IMR-90 (cell line): ENCODE measurements around the gene ZNF471. TPM values are rescaled to one million over a fixed set of nuclear protein-coding genes. Genes with fewer than 3 reads are reported as not detected.

Experiments
- ATAC-seq: fragments of 200-7000 bp; cut with Tn5 transposase; 2 replicates; pipeline ENCODE4 v1.9.1; 2020; ENCODE audit warnings: low read depth, mild to moderate bottlenecking, moderate library complexity
- BruUV-seq: library from RNA; stranded (reverse); fragments of 400-500 nt; replicated peaks from 2 replicates; lab custom pipeline; 2021; lab: Mats Ljungman, UMichigan
- CTCF ChIA-PET: fragments of 300-600 bp; formaldehyde crosslinking; extraction: SDS; loops from one replicate; lab custom pipeline; 2021; ENCODE audit warnings: antibody characterized with exemption; lab: Yijun Ruan, JAX
- POLR2A ChIA-PET: fragments of 300-600 bp; sonication (Branson Sonifier 250); formaldehyde crosslinking; loops from one replicate; lab custom pipeline; 2022; ENCODE audit warnings: antibody characterized with exemption; ENCODE audit not compliant: unreplicated experiment; lab: Charles Lee
- DNase-seq: peaks from one replicate; pipeline ENCODE4 v3.0.0; 2013
- H2AFZ ChIP-seq: replicated peaks from 2 replicates; pipeline ENCODE3; 2013; ENCODE audit warnings: low read length, mild to moderate bottlenecking; ENCODE audit not compliant: poor library complexity
- H2AK5ac ChIP-seq: 2 replicates; pipeline ENCODE4 v1.6.1; 2013; ENCODE audit warnings: low read depth, low read length, inconsistent platforms
- H2AK9ac ChIP-seq: replicated peaks from 2 replicates; pipeline ENCODE3; 2013; ENCODE audit warnings: mild to moderate bottlenecking, low read depth, low read length, moderate library complexity; ENCODE audit not compliant: poor library complexity
- H2BK120ac ChIP-seq: 2 replicates; pipeline ENCODE4 v1.6.1; 2013; ENCODE audit warnings: low read depth, low read length, inconsistent platforms
- H2BK15ac ChIP-seq: 3 replicates; pipeline ENCODE4 v1.6.1; 2013; ENCODE audit warnings: low read depth, low read length, inconsistent platforms
- H2BK20ac ChIP-seq: 2 replicates; pipeline ENCODE4 v1.6.1; 2013; ENCODE audit warnings: low read depth, mild to moderate bottlenecking, inconsistent platforms, low read length, moderate library complexity
- H2BK5ac ChIP-seq: 2 replicates; pipeline ENCODE4 v1.6.1; 2013; ENCODE audit warnings: mild to moderate bottlenecking, low read depth, low read length, inconsistent platforms; ENCODE audit not compliant: poor library complexity, severe bottlenecking
- H3K14ac ChIP-seq: replicated peaks from 2 replicates; pipeline ENCODE4 v1.6.1; 2013; ENCODE audit warnings: low read depth, low read length, inconsistent platforms
- H3K18ac ChIP-seq: 2 replicates; pipeline ENCODE4 v1.6.1; 2013; ENCODE audit warnings: low read depth, low read length, control low read depth
- H3K23ac ChIP-seq: 2 replicates; pipeline ENCODE4 v1.6.1; 2013; ENCODE audit warnings: low read depth, low read length, inconsistent platforms
- H3K27ac ChIP-seq: 2 replicates; pipeline ENCODE4 v1.5.1; 2013; ENCODE audit warnings: mild to moderate bottlenecking, control low read depth, low read length; ENCODE audit not compliant: insufficient read depth
- H3K27me3 ChIP-seq: 2 replicates; pipeline ENCODE4 v1.6.1; 2013; ENCODE audit warnings: low read length; ENCODE audit not compliant: control insufficient read depth, insufficient read depth
- H3K36me3 ChIP-seq: 2 replicates; pipeline ENCODE4 v1.6.1; 2013; ENCODE audit warnings: low read length, mixed read lengths; ENCODE audit not compliant: control insufficient read depth, insufficient read depth
- H3K4ac ChIP-seq: 2 replicates; pipeline ENCODE4 v1.6.1; 2013; ENCODE audit warnings: low read depth, low read length, inconsistent platforms
- H3K4me1 ChIP-seq: 2 replicates; pipeline ENCODE4 v1.6.1; 2013; ENCODE audit warnings: low read length, mixed read lengths; ENCODE audit not compliant: control insufficient read depth, insufficient read depth
- H3K4me2 ChIP-seq: 2 replicates; pipeline ENCODE4 v1.6.1; 2013; ENCODE audit warnings: low read depth, mild to moderate bottlenecking, control low read depth, low read length, moderate library complexity
- H3K4me3 ChIP-seq: 2 replicates; pipeline ENCODE4 v1.5.1; 2013; ENCODE audit warnings: low read depth, mild to moderate bottlenecking, control low read depth, low read length, moderate library complexity; ENCODE audit not compliant: insufficient read depth
- H3K56ac ChIP-seq: 2 replicates; pipeline ENCODE4 v1.6.1; 2013; ENCODE audit warnings: low read length, inconsistent platforms; ENCODE audit not compliant: insufficient read depth; ENCODE audit errors: extremely low read depth
- H3K79me1 ChIP-seq, 2 experiments: 2 replicates each; pipeline ENCODE4 v1.6.1; 2013; ENCODE audit warnings: low read length in 2 of 2, inconsistent platforms in 1 of 2, low read depth in 1 of 2
- H3K9ac ChIP-seq: 2 replicates; pipeline ENCODE4 v1.6.1; 2013; ENCODE audit warnings: low read depth, low read length, control low read depth
- H3K9me1 ChIP-seq: 2 replicates; pipeline ENCODE4 v1.6.1; 2013; ENCODE audit warnings: low read length, inconsistent platforms; ENCODE audit not compliant: insufficient read depth
- H3K9me3 ChIP-seq: 2 replicates; pipeline ENCODE4 v1.6.1; 2013; ENCODE audit warnings: low read length; ENCODE audit not compliant: control insufficient read depth, insufficient read depth
- H4K20me1 ChIP-seq: 2 replicates; pipeline ENCODE4 v1.6.1; 2013; ENCODE audit warnings: low read length, inconsistent platforms; ENCODE audit not compliant: insufficient read depth
- H4K5ac ChIP-seq: 2 replicates; pipeline ENCODE4 v1.6.1; 2013; ENCODE audit warnings: mild to moderate bottlenecking, low read depth, low read length, control low read depth
- H4K8ac ChIP-seq, 2 experiments: 2 replicates each; pipeline ENCODE4 v1.6.1; 2013; ENCODE audit warnings: low read depth in 2 of 2, low read length in 2 of 2, control low read depth in 1 of 2, inconsistent platforms in 1 of 2
- H4K91ac ChIP-seq: 2 replicates; pipeline ENCODE4 v1.6.1; 2013; ENCODE audit warnings: low read depth, low read length, inconsistent platforms; ENCODE audit not compliant: insufficient read depth
- BHLHE40 ChIP-seq: fragments of 150-350 bp; IDR thresholded peaks from 2 replicates; pipeline ENCODE4 v1.6.1; 2016; ENCODE audit warnings: mild to moderate bottlenecking, low read depth, low read length
- CEBPB ChIP-seq: IDR thresholded peaks from 2 replicates; pipeline ENCODE4 v1.6.1; 2012; ENCODE audit warnings: low read depth, low read length, improper control_type of control experiment
- CHD1 ChIP-seq: IDR thresholded peaks from 2 replicates; pipeline ENCODE4 v1.6.1; 2012; ENCODE audit warnings: low read depth, low read length, improper control_type of control experiment
- ELK1 ChIP-seq: fragments of 150-350 bp; IDR thresholded peaks from 2 replicates; pipeline ENCODE4 v1.6.1; 2016; ENCODE audit warnings: low read depth, mild to moderate bottlenecking, low read length, moderate library complexity, borderline replicate concordance
- FOS ChIP-seq: fragments of 150-350 bp; IDR thresholded peaks from 2 replicates; pipeline ENCODE4 v1.6.1; 2016; ENCODE audit warnings: low read depth, low read length
- MAZ ChIP-seq: IDR thresholded peaks from 2 replicates; pipeline ENCODE4 v1.6.1; 2012; ENCODE audit warnings: low read depth, mild to moderate bottlenecking, low read length, improper control_type of control experiment, moderate library complexity, borderline replicate concordance
- MXI1 ChIP-seq: IDR thresholded peaks from 2 replicates; pipeline ENCODE4 v1.6.1; 2012; ENCODE audit warnings: low read depth, mild to moderate bottlenecking, low read length, moderate library complexity, borderline replicate concordance
- POLR2A ChIP-seq: IDR thresholded peaks from 2 replicates; pipeline ENCODE4 v1.6.1; 2012; ENCODE audit warnings: mild to moderate bottlenecking, low read depth, low read length
- RAD21 ChIP-seq: IDR thresholded peaks from 2 replicates; pipeline ENCODE4 v1.6.1; 2012; ENCODE audit warnings: low read length, improper control_type of control experiment
- RFX5 ChIP-seq: IDR thresholded peaks from 2 replicates; pipeline ENCODE4 v1.8.0; 2012; ENCODE audit warnings: low read depth, mild to moderate bottlenecking, low read length, moderate library complexity
- SMC3 ChIP-seq: fragments of 150-350 bp; IDR thresholded peaks from 2 replicates; pipeline ENCODE4 v1.6.1; 2016; ENCODE audit warnings: low read depth, mild to moderate bottlenecking, antibody characterized with exemption, low read length, moderate library complexity
- USF2 ChIP-seq: fragments of 150-350 bp; IDR thresholded peaks from 2 replicates; pipeline ENCODE4 v1.6.1; 2017; ENCODE audit warnings: mild to moderate bottlenecking, antibody characterized with exemption, low read length, low read depth
- WGBS, 2 experiments: methylation state at CpG; one replicate each; pipeline versions ENCODE4 v1.1.5 to v1.1.7; 2013; ENCODE audit warnings: missing lambda C conversion rate in 2 of 2; ENCODE audit not compliant: insufficient read length in 1 of 2; ENCODE audit errors: extremely low coverage in 2 of 2; 5-methylcytosine and 5-hydroxymethylcytosine counted together
- dilution Hi-C: fragments of 300-500 bp; cut with HindIII; formaldehyde crosslinking; loops from one replicate; pipeline ENCODE4 v1.14.3; 2018; ENCODE audit warnings: low sequenced_read_pairs; ENCODE audit not compliant: unreplicated experiment
- in situ Hi-C: fragments of 300-500 bp; cut with MboI; formaldehyde crosslinking; loops from 3 replicates; pipeline ENCODE4 v1.14.3; 2019; ENCODE audit warnings: low sequenced_read_pairs, inconsistent platforms, mixed read lengths
- intact Hi-C: fragments of 100-400 bp; cut with micrococcal nuclease; formaldehyde crosslinking; loops from 2 replicates; pipeline ENCODE4 v1.10.0; 2022
- polyA plus RNA-seq, 3 experiments: library from polyadenylated mRNA; depleted of rRNA; stranded (reverse); fragments of >200 nt; gene quantifications; 2 replicates each; pipeline ENCODE4 v1.2.3, GENCODE V29; 2012; ENCODE audit warnings: low replicate concordance in 1 of 3
- total RNA-seq: library from RNA; depleted of rRNA; stranded (reverse); fragments of >200 nt; gene quantifications from 2 replicates; pipeline ENCODE4 v1.2.3, GENCODE V29; 2012

The ZNF471 gene
- total and polyA plus RNA-seq, 2 of the 4 experiments (the other 2 are of a cell fraction), result 2.3 to 2.5 TPM

GRCh38 chr19:56567274-56568120, 59.8 kb downstream of the ZNF471 start, which contains the start of gene ZNF470:
ZNF470 (plus strand) TSS chr19:56567468; CDS start chr19:56570312, 2,844 bp downstream.
- intact Hi-C loops, result loop anchor here (1.0 kb wide), 1 partner anchor 29 kb away; the partner anchor contains the start of gene ZFP28
- Histone ChIP-seq H3K4ac (peak within 1 kb of the TSS; percentile 91), H3K14ac (peak within 1 kb of the TSS; percentile 98), H4K20me1 (no peaks in the 10 kb centered on the region), H2AK5ac (peak within 1 kb of the TSS; percentile 29; the same call in 1 of the 2 replicates), H4K8ac (peak within 1 kb of the TSS; percentile 75 to 93; a peak in 3 of 4 replicates), H4K5ac (peak within 1 kb of the TSS; percentile 97), H2BK20ac (no peak within 1 kb of the TSS), H3K27me3 (no peaks in the 10 kb centered on the region), H3K36me3 (peaks cover 19% of the 10 kb centered on the region), H3K56ac (peak within 1 kb of the TSS; percentile 59), H2BK5ac (peak within 1 kb of the TSS; percentile 87), H3K79me1 (peaks cover 6 to 16% of the 10 kb centered on the region in 2 experiments; a peak in 3 of 4 replicates), H3K23ac (peak within 1 kb of the TSS; percentile 85; the same call in 1 of the 2 replicates), H3K9me1 (no peaks in the 10 kb centered on the region), H3K4me3 (peak within 1 kb of the TSS; percentile 98), H2BK120ac (no peak within 1 kb of the TSS), H2AFZ (peak within 1 kb of the TSS; percentile 100), H3K27ac (peak within 1 kb of the TSS; percentile 90), H4K91ac (peak within 1 kb of the TSS; percentile 78; the same call in 1 of the 2 replicates), H2BK15ac (no peak within 1 kb of the TSS; the same call in 2 of the 3 replicates), H3K4me2 (peak within 1 kb of the TSS; percentile 90), H3K9me3 (peaks cover 58% of the 10 kb centered on the region), H3K9ac (peak within 1 kb of the TSS; percentile 94), H2AK9ac (peak within 1 kb of the TSS; percentile 93), H3K18ac (peak within 1 kb of the TSS; percentile 82), H3K4me1 (no peaks in the 10 kb centered on the region)
- BruUV-seq, result no TSS peak
- DNase-seq (peak; percentile 87), ATAC-seq (peak; percentile 99)
- TF ChIP-seq FOS (no peak), RAD21 (no peak), POLR2A (no peak), SMC3 (no peak), MAZ (peak; percentile 60; the same call in 1 of the 2 replicates), CHD1 (no peak), USF2 (no peak), MXI1 (peak; percentile 73; the same call in 1 of the 2 replicates), RFX5 (peak; percentile 34; the same call in 1 of the 2 replicates), CEBPB (no peak), BHLHE40 (peak; percentile 52; the same call in 1 of the 2 replicates), ELK1 (no peak)
- ChIA-PET POLR2A (no interaction called here), CTCF (no interaction called here)
- WGBS, 2 experiments, result 8% methylated on average over 13 of the region's 66 CpGs; no CpG with 5 or more reads in 1 of the 2 experiments
- in situ Hi-C loops, result no loop called here
- dilution Hi-C loops, result no loop called here
